A673 (cell line): ENCODE data around the gene GPC6.

Source experiments
- EZH2 ChIP-seq: fragments of 200-600 bp; sonication (generic); IDR thresholded peaks from 2 replicates; pipeline ENCODE4 v1.6.1; 2017; ENCODE audit warnings: borderline replicate concordance, low read depth, mild to moderate bottlenecking, mixed read lengths, antibody characterized with exemption, low read length; ENCODE audit not compliant: poor library complexity, severe bottlenecking
- TF ChIP-seq, protein P1 (sequence below): fragments of 300-800, 200-600 bp; sonication (generic); conservative IDR thresholded peaks from 2 replicates; pipeline ENCODE4 v1.5.1; 2017; ENCODE audit warnings: low read depth, mild to moderate bottlenecking, antibody characterized with exemption, low read length, moderate library complexity, mixed read lengths

DNA sequence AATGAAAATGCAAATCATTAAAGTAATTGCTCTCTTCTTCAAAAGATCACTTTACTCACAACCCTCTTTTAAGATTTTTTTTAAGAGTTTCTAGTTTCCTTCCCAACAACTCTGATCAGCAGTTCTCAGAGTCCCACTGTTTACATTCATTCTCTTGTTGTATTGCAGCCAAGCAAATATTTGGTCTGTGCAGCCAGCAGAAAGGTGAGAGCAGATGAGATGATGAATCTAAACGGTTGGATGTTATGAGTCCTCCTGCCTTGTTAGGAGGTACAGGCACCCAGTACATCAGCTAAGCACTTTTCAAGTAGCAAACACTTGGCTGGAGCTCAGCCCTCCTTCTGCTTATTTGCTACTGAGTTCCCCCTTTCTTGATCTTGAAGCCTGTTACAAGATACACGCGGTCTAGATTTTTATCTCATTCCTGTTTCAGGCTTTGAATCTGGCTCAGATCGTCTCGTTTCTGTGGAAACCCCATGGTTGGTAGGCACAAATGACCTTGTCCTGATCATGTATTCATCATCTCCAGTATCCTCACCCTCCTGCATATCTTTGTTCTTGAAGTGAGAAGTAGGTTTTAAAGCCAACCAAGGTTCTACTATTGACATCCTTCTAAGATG is 952.1 kb downstream of the GPC6 start:
- TF ChIP-seq, protein P1, sequence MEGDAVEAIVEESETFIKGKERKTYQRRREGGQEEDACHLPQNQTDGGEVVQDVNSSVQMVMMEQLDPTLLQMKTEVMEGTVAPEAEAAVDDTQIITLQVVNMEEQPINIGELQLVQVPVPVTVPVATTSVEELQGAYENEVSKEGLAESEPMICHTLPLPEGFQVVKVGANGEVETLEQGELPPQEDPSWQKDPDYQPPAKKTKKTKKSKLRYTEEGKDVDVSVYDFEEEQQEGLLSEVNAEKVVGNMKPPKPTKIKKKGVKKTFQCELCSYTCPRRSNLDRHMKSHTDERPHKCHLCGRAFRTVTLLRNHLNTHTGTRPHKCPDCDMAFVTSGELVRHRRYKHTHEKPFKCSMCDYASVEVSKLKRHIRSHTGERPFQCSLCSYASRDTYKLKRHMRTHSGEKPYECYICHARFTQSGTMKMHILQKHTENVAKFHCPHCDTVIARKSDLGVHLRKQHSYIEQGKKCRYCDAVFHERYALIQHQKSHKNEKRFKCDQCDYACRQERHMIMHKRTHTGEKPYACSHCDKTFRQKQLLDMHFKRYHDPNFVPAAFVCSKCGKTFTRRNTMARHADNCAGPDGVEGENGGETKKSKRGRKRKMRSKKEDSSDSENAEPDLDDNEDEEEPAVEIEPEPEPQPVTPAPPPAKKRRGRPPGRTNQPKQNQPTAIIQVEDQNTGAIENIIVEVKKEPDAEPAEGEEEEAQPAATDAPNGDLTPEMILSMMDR: no peak
- TF ChIP-seq EZH2: no peak
